Transverse colon (tissue), 4 donors: Measurements from ENCODE around the gene RNF114. TPM values are rescaled to one million over a fixed set of nuclear protein-coding genes. Genes with fewer than 3 reads are reported as not detected.

ENCODE experiments used
- DNase-seq: peaks from one replicate; pipeline ENCODE4 v3.0.0-alpha.2; 2019
- H3K27ac ChIP-seq, 4 donors: fragments of 200-600 bp; sonication (generic); 2 replicates each; pipeline ENCODE4 v1.5.1; 2016 to 2018; ENCODE audit warnings: inconsistent platforms in 4 of 4
- H3K27me3 ChIP-seq: fragments of 200-600 bp; sonication (generic); 2 replicates; pipeline ENCODE4 v1.5.1; 2017; ENCODE audit warnings: inconsistent platforms
- H3K36me3 ChIP-seq, 4 donors: fragments of 200-600 bp; sonication (generic); 2 replicates each; pipeline ENCODE4 v1.5.1; 2017 to 2019; ENCODE audit warnings: inconsistent platforms in 4 of 4
- H3K4me1 ChIP-seq, 4 donors: fragments of 200-600 bp; sonication (generic); 2 replicates each; pipeline ENCODE4 v1.5.1; 2017 to 2020; ENCODE audit warnings: inconsistent platforms in 4 of 4
- H3K4me3 ChIP-seq, 4 donors: fragments of 200-600 bp; sonication (generic); 1 replicate in 1 of 4; 2 replicates in 3 of 4; pipeline versions ENCODE4 v1.5.1 to v1.6.1; 2017 to 2019; ENCODE audit warnings: inconsistent platforms in 4 of 4
- H3K9me3 ChIP-seq, 2 donors: fragments of 200-600 bp; sonication (generic); 2 replicates each; pipeline ENCODE4 v1.5.1; 2017 to 2019; ENCODE audit warnings: inconsistent platforms in 2 of 2
- EP300 ChIP-seq: sonication (generic); formaldehyde crosslinking; IDR thresholded peaks from one replicate; pipeline ENCODE4 v1.6.1; 2017; ENCODE audit warnings: antibody characterized with exemption, low read depth
- POLR2A ChIP-seq: fragments of 450-650 bp; IDR thresholded peaks from one replicate; pipeline ENCODE4 v1.6.1; 2016; ENCODE audit warnings: antibody characterized with exemption, mild to moderate bottlenecking, moderate library complexity
- POLR2AphosphoS5 ChIP-seq, 3 donors: sonication (generic); formaldehyde crosslinking; IDR thresholded peaks; one replicate each; pipeline ENCODE4 v1.6.1; 2016; ENCODE audit warnings: antibody characterized with exemption in 3 of 3
- WGBS, 2 donors: methylation state at CpG; one replicate each; pipeline ENCODE4 v1.1.5; 2018; ENCODE audit warnings: low coverage in 1 of 2; 5-methylcytosine and 5-hydroxymethylcytosine counted together
- in situ Hi-C, 4 donors: fragments of 200-750 bp; cut with MboI; loops; one replicate each; pipeline versions ENCODE4 v1.15.0 to v1.15.1; 2017; ENCODE audit warnings: low sequenced_read_pairs in 3 of 4, low pct_ligation_motif_present in 1 of 4, low pct_unique_long_range_greater_than_20kb in 1 of 4
- intact Hi-C: fragments of 100-400 bp; cut with DNase I; formaldehyde crosslinking; loops from one replicate; pipeline ENCODE4 v1.15.1; 2023; ENCODE audit warnings: low total_unique reads
- total RNA-seq, 4 donors: library from RNA; depleted of rRNA; stranded (reverse); fragments of >200 nt; gene quantifications; one replicate each; pipeline ENCODE4 v1.1.0, GENCODE V29; 2016
- TF ChIP-seq, protein P1 (sequence below), 5 experiments: fragments of 200-600 bp in 3 of 5; fragments of 450-650 bp in 2 of 5; sonication (generic) in 3 of 5; IDR thresholded peaks; 1 replicate in 2 of 5; 2 replicates in 3 of 5; pipeline ENCODE4 v1.5.1; 2016 to 2017; ENCODE audit warnings: antibody characterized with exemption in 5 of 5, inconsistent platforms in 3 of 5, mild to moderate bottlenecking in 2 of 5, moderate library complexity in 1 of 5

Gene RNF114
- total RNA-seq, 4 donors from 2014 or later, result 108 to 271 (median 217) TPM

DNA sequence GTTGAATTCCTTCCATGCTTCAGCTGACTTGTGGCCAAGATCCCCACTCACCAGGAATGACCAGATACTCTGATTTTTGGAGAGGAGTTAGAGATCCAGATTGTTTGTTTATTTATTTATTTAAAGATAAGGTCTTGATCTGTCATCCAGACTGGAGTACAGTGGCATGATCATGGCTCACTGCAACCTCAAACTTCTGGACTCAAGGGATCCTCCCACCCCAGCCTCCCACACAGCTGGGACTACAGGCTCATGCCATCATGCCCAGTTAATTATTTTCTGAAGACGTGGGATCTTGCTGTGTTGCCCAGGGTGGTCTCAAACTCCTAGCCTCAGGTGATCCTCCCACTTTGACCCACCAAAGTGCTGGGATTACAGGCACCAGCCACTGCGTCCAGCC is 16.7 kb upstream of the RNF114 start:
- DNase-seq, result no peak
- 89% methylated on average over 2 of the region's 2 CpGs; no CpG with 5 or more reads in 1 of the 2 donors for WGBS, 2 donors
- H3K4me3 ChIP-seq, result no peak overlapping the region
- H3K27ac ChIP-seq, result no peak overlapping the region
- H3K36me3 ChIP-seq, result no peaks in the 10 kb centered on the region
- TF ChIP-seq POLR2AphosphoS5 (IDR thresholded peaks at IDR 0.05) (no peak), POLR2A (no peak), EP300 (no peak)
- TF ChIP-seq, protein P1, sequence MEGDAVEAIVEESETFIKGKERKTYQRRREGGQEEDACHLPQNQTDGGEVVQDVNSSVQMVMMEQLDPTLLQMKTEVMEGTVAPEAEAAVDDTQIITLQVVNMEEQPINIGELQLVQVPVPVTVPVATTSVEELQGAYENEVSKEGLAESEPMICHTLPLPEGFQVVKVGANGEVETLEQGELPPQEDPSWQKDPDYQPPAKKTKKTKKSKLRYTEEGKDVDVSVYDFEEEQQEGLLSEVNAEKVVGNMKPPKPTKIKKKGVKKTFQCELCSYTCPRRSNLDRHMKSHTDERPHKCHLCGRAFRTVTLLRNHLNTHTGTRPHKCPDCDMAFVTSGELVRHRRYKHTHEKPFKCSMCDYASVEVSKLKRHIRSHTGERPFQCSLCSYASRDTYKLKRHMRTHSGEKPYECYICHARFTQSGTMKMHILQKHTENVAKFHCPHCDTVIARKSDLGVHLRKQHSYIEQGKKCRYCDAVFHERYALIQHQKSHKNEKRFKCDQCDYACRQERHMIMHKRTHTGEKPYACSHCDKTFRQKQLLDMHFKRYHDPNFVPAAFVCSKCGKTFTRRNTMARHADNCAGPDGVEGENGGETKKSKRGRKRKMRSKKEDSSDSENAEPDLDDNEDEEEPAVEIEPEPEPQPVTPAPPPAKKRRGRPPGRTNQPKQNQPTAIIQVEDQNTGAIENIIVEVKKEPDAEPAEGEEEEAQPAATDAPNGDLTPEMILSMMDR (IDR thresholded peaks at IDR 0.05), result no peak
- no peaks in the 10 kb centered on the region for H3K9me3 ChIP-seq
- H3K27me3 ChIP-seq, result no peaks in the 10 kb centered on the region
- peaks cover 2 to 26% (median 17%) of the 10 kb centered on the region in 4 donors for H3K4me1 ChIP-seq
- intact Hi-C loops, result no loop called here
- in situ Hi-C loops, result no loop called here

DNA sequence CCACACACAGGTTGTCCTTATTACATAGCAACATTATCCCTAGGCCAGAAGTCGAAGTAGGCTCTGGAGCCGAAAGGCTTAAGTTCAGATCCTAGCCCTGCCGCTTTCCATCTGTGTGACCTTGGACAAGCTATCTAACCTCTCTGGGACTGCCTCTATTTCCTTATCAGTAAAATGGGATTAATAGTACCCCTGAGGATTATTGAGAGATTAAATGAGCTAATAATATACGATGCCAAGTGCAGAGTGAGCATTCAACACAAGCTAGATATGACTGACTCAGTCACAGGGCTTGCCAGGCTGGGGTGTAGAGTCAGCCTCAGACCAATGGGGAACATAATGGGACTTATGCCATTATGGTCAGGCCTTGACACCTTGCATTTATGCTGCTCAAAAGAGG is 11.9 kb upstream of the RNF114 start:
- peak; percentile 5 for DNase-seq
- H3K27me3 ChIP-seq, result no peaks in the 10 kb centered on the region
- H3K4me3 ChIP-seq, result no peak overlapping the region
- peaks cover 3 to 16% (median 12%) of the 10 kb centered on the region in 4 donors for H3K4me1 ChIP-seq
- intact Hi-C loops, result loop anchor here (10.0 kb wide), 1 partner anchor 309 kb away; no protein-coding TSS in a partner anchor
- peak overlapping the region; percentile 68 to 86 (median 84) for H3K27ac ChIP-seq
- WGBS, 2 donors, result 93% methylated on average over 4 of the region's 4 CpGs; no CpG with 5 or more reads in 1 of the 2 donors
- H3K36me3 ChIP-seq, result no peaks in the 10 kb centered on the region
- TF ChIP-seq, protein P1 (IDR thresholded peaks at IDR 0.05), result no peak
- TF ChIP-seq POLR2AphosphoS5 (IDR thresholded peaks at IDR 0.05) (no peak), POLR2A (no peak), EP300 (no peak)
- in situ Hi-C loops, result no loop called here
- H3K9me3 ChIP-seq, result no peaks in the 10 kb centered on the region

DNA sequence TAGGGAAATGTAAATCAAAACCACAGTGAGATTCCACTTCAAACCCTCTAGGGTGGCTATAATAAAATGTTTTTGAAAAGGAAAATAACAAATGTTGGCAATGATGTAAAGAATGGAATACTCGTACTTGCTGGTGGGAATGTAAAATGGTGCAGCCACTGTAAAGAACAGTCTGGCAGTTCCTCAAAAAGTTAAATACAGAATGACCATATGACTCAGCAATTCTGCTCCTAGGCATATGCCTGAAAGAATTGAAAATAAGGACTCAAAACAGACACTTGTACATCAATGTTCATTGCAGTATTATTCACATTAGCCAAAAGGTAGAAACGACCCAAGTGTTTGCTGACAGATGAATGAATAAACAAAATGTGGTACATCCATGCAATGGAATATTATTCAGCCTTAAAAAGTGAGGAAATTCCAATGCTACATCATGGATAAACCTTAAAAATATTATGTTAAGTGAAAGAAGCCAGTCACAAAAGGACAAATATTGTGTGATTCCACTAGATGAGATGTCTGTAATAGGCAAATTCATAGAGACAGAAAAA is 10.2 kb upstream of the RNF114 start:
- in situ Hi-C loops (no loop called here), intact Hi-C loops (loop anchor here (10.0 kb wide), 1 partner anchor 311 kb away; no protein-coding TSS in a partner anchor)
- Histone ChIP-seq H3K4me3 (no peak overlapping the region), H3K27me3 (no peaks in the 10 kb centered on the region), H3K4me1 (peaks cover 3 to 16% (median 12%) of the 10 kb centered on the region in 4 donors), H3K36me3 (no peaks in the 10 kb centered on the region), H3K9me3 (no peaks in the 10 kb centered on the region), H3K27ac (no peak overlapping the region)
- TF ChIP-seq EP300 (no peak), POLR2AphosphoS5 (IDR thresholded peaks at IDR 0.05) (no peak), POLR2A (no peak)
- TF ChIP-seq, protein P1 (IDR thresholded peaks at IDR 0.05), result no peak
- no peak for DNase-seq
- WGBS, 2 donors, result 48 to 59% methylated on average over 2 of the region's 2 CpGs

DNA sequence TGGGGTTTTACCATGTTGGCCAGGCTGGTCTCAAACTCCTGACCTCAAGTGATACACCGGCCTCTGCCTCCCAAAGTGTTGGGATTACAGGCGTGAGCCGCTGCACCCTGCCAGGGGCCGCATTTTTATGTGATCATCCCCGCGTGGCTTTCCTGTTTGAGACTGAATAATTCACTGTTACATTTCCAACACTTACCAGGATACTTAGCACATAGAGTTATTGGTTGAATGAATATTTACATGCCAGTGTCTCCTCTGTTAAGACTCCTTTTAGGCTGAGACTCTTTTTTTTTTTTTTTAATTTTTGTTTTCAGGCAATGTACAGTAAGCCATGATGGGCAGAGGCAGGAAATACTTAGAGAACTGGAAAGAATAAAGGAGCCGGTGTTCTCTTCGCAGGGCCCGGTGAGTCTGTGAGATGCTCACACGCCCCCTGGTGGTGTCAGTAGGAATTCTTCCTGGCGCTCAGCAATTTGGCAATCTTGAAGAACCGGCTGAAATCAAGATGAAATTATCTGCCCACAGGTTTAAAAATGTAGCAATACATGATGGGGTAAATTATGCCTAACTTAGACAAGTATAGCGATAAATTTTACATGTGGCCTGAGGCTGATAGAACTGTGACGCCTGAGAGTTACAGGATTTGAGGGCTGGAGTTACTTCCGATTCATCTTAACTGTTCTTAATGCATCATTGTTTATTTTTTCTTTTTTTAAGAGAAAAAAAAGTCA is 7.6 kb upstream of the RNF114 start:
- in situ Hi-C loops (no loop called here), intact Hi-C loops (loop anchor here (10.0 kb wide), 1 partner anchor 314 kb away; no protein-coding TSS in a partner anchor)
- TF ChIP-seq, protein P1 (IDR thresholded peaks at IDR 0.05), result peak; percentile 89 to 97 (median 94)
- TF ChIP-seq POLR2AphosphoS5 (IDR thresholded peaks at IDR 0.05), result peak in 1 of 3 donors; percentile 13
- TF ChIP-seq POLR2A, result no peak
- no peaks in the 10 kb centered on the region for H3K36me3 ChIP-seq
- H3K4me1 ChIP-seq, result peaks cover 3 to 14% (median 9%) of the 10 kb centered on the region in 4 donors
- 13 to 15% methylated on average over 14 to 15 of the region's 15 CpGs for WGBS, 2 donors
- DNase-seq, result peak; percentile 88
- H3K9me3 ChIP-seq, result no peaks in the 10 kb centered on the region
- H3K4me3 ChIP-seq, result no peak overlapping the region
- peak overlapping the region; percentile 49 to 77 (median 62) for H3K27ac ChIP-seq
- H3K27me3 ChIP-seq, result no peaks in the 10 kb centered on the region
